H9 (cell line): ENCODE results near the gene CTCFL. TPM values are rescaled to one million over a fixed set of nuclear protein-coding genes. Genes with fewer than 3 reads are reported as not detected.

Experiments
- DNase-seq: peaks from one replicate; pipeline ENCODE4 v3.0.0-alpha.2; 2017
- H2AFZ ChIP-seq: one replicate; pipeline ENCODE4 v1.6.1; 2013; ENCODE audit warnings: mild to moderate bottlenecking, low read length, control low read depth, moderate library complexity
- H2AK5ac ChIP-seq: 2 replicates; pipeline ENCODE4 v1.6.1; 2013; ENCODE audit warnings: low read length, control low read depth, mixed read lengths; ENCODE audit not compliant: insufficient read length
- H2BK120ac ChIP-seq: one replicate; pipeline ENCODE4 v1.6.1; 2013; ENCODE audit warnings: low read depth, mild to moderate bottlenecking, low read length, control low read depth, inconsistent platforms; ENCODE audit not compliant: poor library complexity, severe bottlenecking
- H2BK12ac ChIP-seq: 2 replicates; pipeline ENCODE4 v1.6.1; 2013; ENCODE audit warnings: low read length, control low read depth, mixed read lengths, low read depth; ENCODE audit not compliant: insufficient read length
- H2BK15ac ChIP-seq: 2 replicates; pipeline ENCODE4 v1.6.1; 2013; ENCODE audit warnings: low read depth, low read length, control low read depth
- H2BK20ac ChIP-seq: one replicate; pipeline ENCODE4 v1.6.1; 2013; ENCODE audit warnings: low read depth, mild to moderate bottlenecking, low read length, control low read depth, inconsistent platforms; ENCODE audit not compliant: poor library complexity, severe bottlenecking
- H2BK5ac ChIP-seq: 2 replicates; pipeline ENCODE4 v1.6.1; 2013; ENCODE audit warnings: low read length, control low read depth, mixed read lengths; ENCODE audit not compliant: insufficient read length
- H3K14ac ChIP-seq: 2 replicates; pipeline ENCODE4 v1.6.1; 2013; ENCODE audit warnings: low read length, control low read depth; ENCODE audit not compliant: insufficient read depth
- H3K18ac ChIP-seq: 2 replicates; pipeline ENCODE4 v1.6.1; 2013; ENCODE audit warnings: low read depth, mild to moderate bottlenecking, mixed read lengths, low read length, control low read depth; ENCODE audit not compliant: insufficient read length
- H3K23ac ChIP-seq: 2 replicates; pipeline ENCODE4 v1.6.1; 2013; ENCODE audit warnings: low read length, control low read depth, mixed read lengths, low read depth; ENCODE audit not compliant: insufficient read length
- H3K23me2 ChIP-seq: 2 replicates; pipeline ENCODE4 v1.6.1; 2013; ENCODE audit warnings: low read depth, mild to moderate bottlenecking, mixed read lengths, low read length, control low read depth; ENCODE audit not compliant: insufficient read length, poor library complexity, severe bottlenecking
- H3K27ac ChIP-seq: 2 replicates; pipeline ENCODE4 v1.5.1; 2013; ENCODE audit warnings: low read length, control low read depth, mixed read lengths, low read depth; ENCODE audit not compliant: insufficient read length
- H3K27me3 ChIP-seq: 2 replicates; pipeline ENCODE4 v1.6.1; 2013; ENCODE audit warnings: low read length, control low read depth, inconsistent platforms; ENCODE audit not compliant: insufficient read depth
- H3K4ac ChIP-seq: 2 replicates; pipeline ENCODE4 v1.6.1; 2013; ENCODE audit warnings: low read depth, mild to moderate bottlenecking, control low read depth, inconsistent platforms, low read length, moderate library complexity
- H3K4me1 ChIP-seq: 2 replicates; pipeline ENCODE4 v1.6.1; 2013; ENCODE audit warnings: low read length, control low read depth, inconsistent platforms; ENCODE audit not compliant: insufficient read depth
- H3K4me2 ChIP-seq: 2 replicates; pipeline ENCODE4 v1.6.1; 2013; ENCODE audit warnings: low read length, control low read depth, mixed read lengths; ENCODE audit not compliant: insufficient read length, insufficient read depth
- H3K56ac ChIP-seq: 2 replicates; pipeline ENCODE4 v1.6.1; 2013; ENCODE audit warnings: low read depth, mild to moderate bottlenecking, mixed read lengths, low read length, control low read depth; ENCODE audit not compliant: insufficient read length
- H3K79me1 ChIP-seq: 2 replicates; pipeline ENCODE4 v1.6.1; 2013; ENCODE audit warnings: low read depth, mild to moderate bottlenecking, moderate library complexity, low read length, control low read depth, inconsistent platforms; ENCODE audit not compliant: insufficient read depth, poor library complexity, severe bottlenecking
- H3K79me2 ChIP-seq: 2 replicates; pipeline ENCODE4 v1.6.1; 2013; ENCODE audit warnings: low read length, control low read depth, inconsistent platforms; ENCODE audit not compliant: insufficient read depth
- H3K9ac ChIP-seq: 2 replicates; pipeline ENCODE4 v1.6.1; 2013; ENCODE audit warnings: low read length, control low read depth, mixed read lengths; ENCODE audit not compliant: insufficient read length; ENCODE audit errors: extremely low read depth
- H3K9me3 ChIP-seq: one replicate; pipeline ENCODE4 v1.6.1; 2013; ENCODE audit warnings: low read depth, low read length, inconsistent platforms; ENCODE audit not compliant: control insufficient read depth
- H3T11ph ChIP-seq: one replicate; pipeline ENCODE4 v1.6.1; 2013; ENCODE audit warnings: mild to moderate bottlenecking, low read length, control low read depth, inconsistent platforms
- H4K20me1 ChIP-seq: one replicate; pipeline ENCODE4 v1.6.1; 2013; ENCODE audit not compliant: control insufficient read depth, insufficient read length, insufficient read depth
- H4K5ac ChIP-seq: 2 replicates; pipeline ENCODE4 v1.6.1; 2013; ENCODE audit warnings: low read depth, mild to moderate bottlenecking, mixed read lengths, low read length, control low read depth; ENCODE audit not compliant: insufficient read length
- H4K8ac ChIP-seq: replicated peaks from 2 replicates; pipeline ENCODE4 v1.6.1; 2013; ENCODE audit warnings: low read length, control low read depth, mixed read lengths, low read depth; ENCODE audit not compliant: insufficient read length
- H4K91ac ChIP-seq: 2 replicates; pipeline ENCODE4 v1.6.1; 2013; ENCODE audit warnings: low read depth, mild to moderate bottlenecking, moderate library complexity, mixed read lengths, low read length, control low read depth; ENCODE audit not compliant: insufficient read length
- H3K27ac Mint-ChIP-seq, 3 experiments: 2 replicates in 2 of 3; 3 replicates in 1 of 3; pipeline ENCODE4 v1.8.0; 2020 to 2021; ENCODE audit warnings: mixed read lengths in 3 of 3, mild to moderate bottlenecking in 1 of 3, moderate library complexity in 1 of 3
- H3K27me3 Mint-ChIP-seq: 2 replicates; pipeline ENCODE4 v1.8.0; 2021; ENCODE audit warnings: low read depth, mild to moderate bottlenecking, moderate library complexity, mixed read lengths
- H3K36me3 Mint-ChIP-seq, 3 experiments: 2 replicates in 2 of 3; 3 replicates in 1 of 3; pipeline ENCODE4 v1.8.0; 2020 to 2021; ENCODE audit warnings: low read depth in 3 of 3, mixed read lengths in 3 of 3; ENCODE audit not compliant: insufficient read depth in 1 of 3
- H3K4me1 Mint-ChIP-seq, 2 experiments: 2 replicates each; pipeline ENCODE4 v1.8.0; 2020; ENCODE audit warnings: mixed read lengths in 2 of 2
- H3K4me3 Mint-ChIP-seq, 2 experiments: 2 replicates in 1 of 2; 3 replicates in 1 of 2; pipeline ENCODE4 v1.8.0; 2020 to 2021; ENCODE audit warnings: mild to moderate bottlenecking in 2 of 2, mixed read lengths in 2 of 2, moderate library complexity in 1 of 2
- H3K9me3 Mint-ChIP-seq, 2 experiments: 2 replicates in 1 of 2; 3 replicates in 1 of 2; pipeline ENCODE4 v1.8.0; 2020; ENCODE audit warnings: mild to moderate bottlenecking in 2 of 2, mixed read lengths in 2 of 2, moderate library complexity in 1 of 2
- CTCF ChIP-seq: fragments of 200-600 bp; sonication (generic); conservative IDR thresholded peaks from 3 replicates; pipeline ENCODE4 v1.8.0; 2021; ENCODE audit warnings: antibody characterized with exemption, mild to moderate bottlenecking
- WGBS: extraction: QIAGEN DNeasy Blood & Tissue Kit; methylation state at CpG from one replicate; pipeline ENCODE4 v1.1.7; 2013; ENCODE audit warnings: missing lambda C conversion rate, low lambda C conversion rate, mixed read lengths; ENCODE audit not compliant: insufficient read length; ENCODE audit errors: extremely low coverage; 5-methylcytosine and 5-hydroxymethylcytosine counted together
- total RNA-seq: library from RNA; stranded (reverse); gene quantifications from 2 replicates; pipeline ENCODE4 v1.2.1, GENCODE V29; 2021

CTCFL gene
- total RNA-seq, 1 experiment from 2014 or later: 0.90 TPM

GRCh38 chr20:57465486-57465885, 59.5 kb downstream of the CTCFL start:
- H2BK20ac ChIP-seq: no peak overlapping the region
- no peak overlapping the region for H3K9ac ChIP-seq
- H3K27me3 Mint-ChIP-seq: no peaks in the 10 kb centered on the region; the same call in none of the 2 replicates
- H3K23me2 ChIP-seq: no peaks in the 10 kb centered on the region
- no peaks in the 10 kb centered on the region for H3K9me3 ChIP-seq
- no peaks in the 10 kb centered on the region; a peak in 1 of 5 replicates for H3K9me3 Mint-ChIP-seq
- H3K27me3 ChIP-seq: no peaks in the 10 kb centered on the region
- no peak overlapping the region for H3K4me3 Mint-ChIP-seq
- no peak overlapping the region for H3K23ac ChIP-seq
- no peak overlapping the region for H4K5ac ChIP-seq
- no peaks in the 10 kb centered on the region for H3K36me3 Mint-ChIP-seq
- H3K4me2 ChIP-seq: no peak overlapping the region
- no peak overlapping the region for H2BK120ac ChIP-seq
- no peak overlapping the region for H3K27ac Mint-ChIP-seq
- H2AFZ ChIP-seq: no peak overlapping the region
- H3K4me1 ChIP-seq: 0 out of 2 replicates have a peak, but pooled peaks cover 4% of the 10 kb centered on the region
- H2AK5ac ChIP-seq: no peak overlapping the region
- H4K91ac ChIP-seq: no peak overlapping the region
- no peak overlapping the region for H3K4ac ChIP-seq
- no peaks in the 10 kb centered on the region for H4K20me1 ChIP-seq
- H2BK12ac ChIP-seq: no peak overlapping the region
- no peak overlapping the region for H4K8ac ChIP-seq
- H3T11ph ChIP-seq: no peak overlapping the region
- H3K18ac ChIP-seq: no peak overlapping the region
- H3K56ac ChIP-seq: no peak overlapping the region
- TF ChIP-seq CTCF: no peak
- no peak overlapping the region for H2BK15ac ChIP-seq
- peaks cover 18 to 26% of the 10 kb centered on the region in 2 experiments for H3K4me1 Mint-ChIP-seq
- DNase-seq: no peak
- H3K79me1 ChIP-seq: no peaks in the 10 kb centered on the region
- no CpG with 5 or more reads among the region's 8 CpGs for WGBS
- H3K27ac ChIP-seq: no peak overlapping the region
- no peaks in the 10 kb centered on the region for H3K79me2 ChIP-seq
- H2BK5ac ChIP-seq: no peak overlapping the region
- H3K14ac ChIP-seq: no peak overlapping the region
